GM18498 (cell line): Measurements from ENCODE around the gene HIVEP3.

Experiments
- ATAC-seq: cut with Tn5 transposase; IDR thresholded peaks from one replicate; pipeline ENCODE4 v1.9.1; 2021; ENCODE audit warnings: mild to moderate bottlenecking, moderate library complexity; ENCODE audit not compliant: unreplicated experiment

Gene HIVEP3

GRCh38 chr1:41641475-41641814 lies 277.3 kb downstream of the HIVEP3 start:
- peak; percentile 38 for ATAC-seq

GRCh38 chr1:41640756-41641474 lies 277.8 kb downstream of the HIVEP3 start:
- ATAC-seq: no peak

GRCh38 chr1:41640141-41640751 lies 278.5 kb downstream of the HIVEP3 start:
- ATAC-seq: no peak

- ATAC-seq: peak; percentile 54
Measured at GRCh38 chr1:41639332-41639936, 279.3 kb downstream of the HIVEP3 start.

GRCh38 chr1:41638086-41639024 lies 280.4 kb downstream of the HIVEP3 start:
- ATAC-seq: no peak

GRCh38 chr1:41637367-41637766 lies 281.4 kb downstream of the HIVEP3 start:
- ATAC-seq: no peak

- ATAC-seq: no peak
Measured at GRCh38 chr1:41633764-41634163, 285.0 kb downstream of the HIVEP3 start.

GRCh38 chr1:41632781-41633575 lies 285.7 kb downstream of the HIVEP3 start:
- no peak for ATAC-seq

GRCh38 chr1:41631971-41632370 lies 286.8 kb downstream of the HIVEP3 start:
- no peak for ATAC-seq

- ATAC-seq: no peak
Measured at GRCh38 chr1:41631154-41631553, 287.6 kb downstream of the HIVEP3 start.

- ATAC-seq: no peak
Measured at GRCh38 chr1:41629571-41629970, 289.2 kb downstream of the HIVEP3 start.

GRCh38 chr1:41629141-41629540 lies 289.6 kb downstream of the HIVEP3 start:
- no peak for ATAC-seq

GRCh38 chr1:41627491-41628280 lies 291.0 kb downstream of the HIVEP3 start:
- ATAC-seq: no peak

- no peak for ATAC-seq
Measured at GRCh38 chr1:41626616-41627375, 291.9 kb downstream of the HIVEP3 start.

GRCh38 chr1:41626146-41626545 lies 292.6 kb downstream of the HIVEP3 start:
- ATAC-seq: no peak

- peak; percentile 18 for ATAC-seq
Measured at GRCh38 chr1:41623736-41624135, 295.0 kb downstream of the HIVEP3 start.

GRCh38 chr1:41622859-41623732 lies 295.6 kb downstream of the HIVEP3 start:
- peak; percentile 79 for ATAC-seq

GRCh38 chr1:41622402-41622801 lies 296.3 kb downstream of the HIVEP3 start:
- no peak for ATAC-seq
